Choroid plexus epithelial cell (primary cell): ENCODE results near the gene TEAD1.

ENCODE experiments used
- DNase-seq: peaks from one replicate; pipeline ENCODE4 v3.0.0-alpha.2; 2010; ENCODE audit warnings: low read depth
- H3K4me3 ChIP-seq: 2 replicates; pipeline ENCODE4 v1.5.1; 2011; ENCODE audit warnings: low read depth, mild to moderate bottlenecking, control low read depth, low read length, moderate library complexity
- TF ChIP-seq, protein P1 (sequence below): conservative IDR thresholded peaks from 2 replicates; pipeline ENCODE4 v1.5.1; 2011; ENCODE audit warnings: low read depth, mild to moderate bottlenecking, control low read depth, inconsistent platforms, low read length, moderate library complexity

Gene TEAD1

DNA sequence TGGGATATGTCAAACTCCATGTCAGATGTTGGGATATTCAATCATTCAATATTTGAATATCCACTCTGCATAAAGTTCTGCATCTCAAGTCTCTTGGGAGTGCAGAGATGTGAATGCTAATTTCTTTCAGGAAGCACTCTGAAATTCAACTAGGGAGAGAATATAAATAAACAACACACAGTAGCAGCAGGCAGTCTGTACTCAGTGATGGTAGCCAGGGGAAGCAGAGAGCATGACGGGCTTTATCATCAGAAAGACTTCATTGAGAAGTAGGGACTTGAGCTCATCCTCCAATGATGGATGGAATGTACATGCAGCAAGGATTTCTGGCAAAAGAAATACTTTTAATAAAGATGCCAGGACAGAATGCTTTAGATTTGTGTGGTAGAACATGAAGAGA is 9.8 kb upstream of the TEAD1 start:
- peak; percentile 80 for DNase-seq
- H3K4me3 ChIP-seq: no peak overlapping the region
- TF ChIP-seq, protein P1, sequence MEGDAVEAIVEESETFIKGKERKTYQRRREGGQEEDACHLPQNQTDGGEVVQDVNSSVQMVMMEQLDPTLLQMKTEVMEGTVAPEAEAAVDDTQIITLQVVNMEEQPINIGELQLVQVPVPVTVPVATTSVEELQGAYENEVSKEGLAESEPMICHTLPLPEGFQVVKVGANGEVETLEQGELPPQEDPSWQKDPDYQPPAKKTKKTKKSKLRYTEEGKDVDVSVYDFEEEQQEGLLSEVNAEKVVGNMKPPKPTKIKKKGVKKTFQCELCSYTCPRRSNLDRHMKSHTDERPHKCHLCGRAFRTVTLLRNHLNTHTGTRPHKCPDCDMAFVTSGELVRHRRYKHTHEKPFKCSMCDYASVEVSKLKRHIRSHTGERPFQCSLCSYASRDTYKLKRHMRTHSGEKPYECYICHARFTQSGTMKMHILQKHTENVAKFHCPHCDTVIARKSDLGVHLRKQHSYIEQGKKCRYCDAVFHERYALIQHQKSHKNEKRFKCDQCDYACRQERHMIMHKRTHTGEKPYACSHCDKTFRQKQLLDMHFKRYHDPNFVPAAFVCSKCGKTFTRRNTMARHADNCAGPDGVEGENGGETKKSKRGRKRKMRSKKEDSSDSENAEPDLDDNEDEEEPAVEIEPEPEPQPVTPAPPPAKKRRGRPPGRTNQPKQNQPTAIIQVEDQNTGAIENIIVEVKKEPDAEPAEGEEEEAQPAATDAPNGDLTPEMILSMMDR: peak; percentile 41

- no peak overlapping the region for H3K4me3 ChIP-seq
- DNase-seq: no peak
- TF ChIP-seq, protein P1: no peak
Observed at GRCh38 chr11:12666915-12667314, 7.3 kb upstream of the TEAD1 start.

DNA sequence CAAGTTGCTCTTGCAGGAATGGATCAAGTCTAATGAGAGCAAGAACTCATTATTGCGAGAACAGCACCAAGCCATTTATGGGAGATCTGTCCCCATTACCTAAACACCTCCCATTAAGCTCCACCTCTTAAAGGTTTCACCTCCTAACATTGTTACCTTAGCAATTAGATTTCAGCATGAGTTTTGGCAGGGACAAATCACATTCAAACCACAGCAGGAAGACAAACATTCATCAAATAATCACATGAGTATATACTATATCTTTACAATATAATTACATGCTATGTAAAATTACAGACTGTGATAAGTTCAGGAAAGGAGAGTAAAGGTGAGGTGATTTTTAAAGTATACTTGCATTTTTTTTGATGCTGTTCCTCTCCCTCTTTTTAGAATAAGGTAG is 6.6 kb upstream of the TEAD1 start:
- H3K4me3 ChIP-seq: no peak overlapping the region
- no peak for DNase-seq
- TF ChIP-seq, protein P1: no peak

DNA sequence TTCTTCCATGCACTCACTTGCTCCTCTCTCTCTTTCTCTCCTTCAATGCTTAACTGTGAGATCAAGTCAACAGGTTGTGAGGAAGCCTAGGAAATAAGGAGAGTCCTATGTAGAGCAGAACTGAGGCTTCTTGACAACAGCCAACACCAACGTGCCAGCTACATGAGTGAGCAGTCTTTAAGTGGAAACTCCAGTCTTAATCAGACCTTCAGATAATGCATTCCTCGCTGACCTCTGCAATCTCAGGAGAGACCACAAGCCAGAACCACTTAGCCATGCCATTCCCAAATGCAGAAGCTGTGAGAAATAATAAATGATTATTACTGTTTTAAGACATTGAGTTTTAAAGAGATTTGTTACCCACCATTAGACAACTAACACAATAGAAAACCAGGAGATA is 6.1 kb upstream of the TEAD1 start:
- no peak for DNase-seq
- TF ChIP-seq, protein P1: no peak
- H3K4me3 ChIP-seq: no peak overlapping the region

DNA sequence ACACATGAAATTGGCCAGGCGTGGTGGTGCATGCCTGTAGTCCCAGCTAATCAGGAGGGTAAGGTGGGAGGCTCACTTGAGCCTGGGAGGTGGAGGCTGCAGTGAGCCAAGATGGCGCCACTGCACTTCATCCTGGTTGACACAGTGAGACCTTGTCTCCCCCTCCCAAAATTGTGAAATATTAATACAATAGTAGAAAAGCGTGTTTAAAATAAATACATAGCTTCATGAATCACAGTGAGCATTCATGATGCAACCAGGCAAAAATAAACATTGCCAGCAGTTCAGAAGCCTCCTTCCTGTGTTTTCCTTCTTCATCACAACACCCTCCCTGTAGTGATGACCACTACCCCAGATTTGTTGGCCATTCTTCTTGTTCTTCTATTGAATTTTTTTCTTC is 4.3 kb upstream of the TEAD1 start:
- TF ChIP-seq, protein P1: no peak
- no peak overlapping the region for H3K4me3 ChIP-seq
- DNase-seq: peak; percentile 73

DNA sequence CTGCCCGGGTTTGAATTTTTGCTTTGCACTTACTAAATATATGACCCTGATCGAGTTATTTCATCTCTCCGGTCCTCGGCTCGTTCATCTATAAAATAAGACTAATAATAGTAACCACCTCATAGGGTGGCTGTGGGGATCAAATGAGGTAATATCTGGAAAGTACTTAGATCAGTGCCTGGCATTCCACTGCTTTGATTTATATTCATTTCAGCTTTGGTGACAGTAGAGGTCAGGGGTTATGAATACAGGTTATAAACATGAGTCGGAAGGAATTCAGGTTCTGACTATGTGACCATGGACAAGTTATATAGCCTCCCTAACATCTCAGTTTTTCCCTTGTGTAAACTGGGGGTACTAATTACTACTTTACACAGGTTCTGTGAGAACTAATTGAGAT is 2.9 kb upstream of the TEAD1 start:
- no peak overlapping the region for H3K4me3 ChIP-seq
- TF ChIP-seq, protein P1: no peak
- no peak for DNase-seq

- TF ChIP-seq, protein P1: no peak
- peak overlapping the region; percentile 77 for H3K4me3 ChIP-seq
- no peak for DNase-seq
Observed at GRCh38 chr11:12673601-12673923, 659 bp upstream of the TEAD1 start.
